Keratinocyte (primary cell): ENCODE results near the gene ARHGAP10. TPM values are rescaled to one million over a fixed set of nuclear protein-coding genes. Genes with fewer than 3 reads are reported as not detected.
A peak's percentile ranks its signal among the peaks of the same experiment; 100 is the strongest.

ENCODE experiments used
- DNase-seq: peaks from one replicate; pipeline ENCODE4 v3.0.0-alpha.2; 2011; ENCODE audit warnings: low read depth, missing footprints, low spot score
- FAIRE-seq: peaks from 2 replicates; lab custom pipeline; 2011; peaks lifted over from hg19 to GRCh38; lab: Jason Lieb, UNC
- H2AFZ ChIP-seq: 2 replicates; pipeline ENCODE4 v1.6.0; 2012; ENCODE audit warnings: low read length, control low read depth, inconsistent platforms; ENCODE audit not compliant: control insufficient read depth
- H3K27ac ChIP-seq: 2 replicates; pipeline ENCODE4 v1.5.1; 2011; ENCODE audit warnings: low read length; ENCODE audit not compliant: control insufficient read depth, insufficient read depth
- H3K27me3 ChIP-seq: 3 replicates; pipeline ENCODE4 v1.6.0; 2011; ENCODE audit warnings: low read length; ENCODE audit not compliant: control insufficient read depth, insufficient read depth; ENCODE audit errors: extremely low read depth
- H3K36me3 ChIP-seq, 2 experiments: 2 replicates in 1 of 2; 3 replicates in 1 of 2; pipeline ENCODE4 v1.5.1; 2011; ENCODE audit warnings: low read length in 2 of 2, mild to moderate bottlenecking in 1 of 2; ENCODE audit not compliant: control insufficient read depth in 2 of 2, insufficient read depth in 2 of 2; ENCODE audit errors: extremely low read depth in 1 of 2
- H3K4me1 ChIP-seq: 3 replicates; pipeline ENCODE4 v1.5.1; 2011; ENCODE audit warnings: low read length; ENCODE audit not compliant: control insufficient read depth, insufficient read depth; ENCODE audit errors: extremely low read depth
- H3K4me2 ChIP-seq: 3 replicates; pipeline ENCODE4 v1.6.0; 2011; ENCODE audit warnings: low read depth, low read length; ENCODE audit not compliant: control insufficient read depth, insufficient read depth; ENCODE audit errors: extremely low read depth
- H3K4me3 ChIP-seq, 3 experiments: fragments of 200-600 bp in 1 of 3; sonication (generic) in 1 of 3; 2 replicates in 2 of 3; 3 replicates in 1 of 3; pipeline ENCODE4 v1.5.1; 2011 to 2016; ENCODE audit warnings: low read length in 3 of 3, mild to moderate bottlenecking in 3 of 3, control low read depth in 2 of 3, inconsistent platforms in 1 of 3, low read depth in 1 of 3, mixed read lengths in 1 of 3, mixed run types in 1 of 3, moderate library complexity in 1 of 3; ENCODE audit not compliant: control insufficient read depth in 2 of 3, insufficient read depth in 2 of 3; ENCODE audit errors: extremely low read depth in 1 of 3
- H3K79me2 ChIP-seq: 2 replicates; pipeline ENCODE4 v1.6.0; 2012; ENCODE audit warnings: low read length; ENCODE audit not compliant: control insufficient read depth, insufficient read depth
- H3K9ac ChIP-seq: 3 replicates; pipeline ENCODE4 v1.6.0; 2011; ENCODE audit warnings: low read length; ENCODE audit not compliant: control insufficient read depth, insufficient read depth; ENCODE audit errors: extremely low read depth
- H3K9me1 ChIP-seq: 3 replicates; pipeline ENCODE4 v1.6.0; 2011; ENCODE audit warnings: low read length; ENCODE audit not compliant: control insufficient read depth, insufficient read depth; ENCODE audit errors: extremely low read depth
- H3K9me3 ChIP-seq: 2 replicates; pipeline ENCODE4 v1.5.1; 2012; ENCODE audit warnings: low read depth, low read length; ENCODE audit not compliant: control insufficient read depth
- H4K20me1 ChIP-seq: 3 replicates; pipeline ENCODE4 v1.6.0; 2011; ENCODE audit warnings: low read length; ENCODE audit not compliant: control insufficient read depth, insufficient read depth; ENCODE audit errors: extremely low read depth
- EZH2 ChIP-seq: IDR thresholded peaks from one replicate; pipeline ENCODE4 v1.6.1; 2012; ENCODE audit warnings: inconsistent platforms, mild to moderate bottlenecking, low read length, moderate library complexity
- dilution Hi-C: fragments of 300-500 bp; cut with MboI; formaldehyde crosslinking; loops from one replicate; pipeline ENCODE4 v1.7.0; 2020; ENCODE audit warnings: low sequenced_read_pairs; ENCODE audit not compliant: extremely low pct_ligation_motif_present
- polyA plus RNA-seq, 5 experiments: library from polyadenylated mRNA; depleted of rRNA in 3 of 5; stranded (reverse) in 3 of 5; stranded (forward) in 1 of 5; unstranded in 1 of 5; fragments of >200 nt; gene quantifications; 1 replicate in 1 of 5; 2 replicates in 3 of 5; 3 replicates in 1 of 5; pipeline versions ENCODE4 v1.2.1 to v1.2.3, GENCODE V29; 2011 to 2012; ENCODE audit warnings: missing spikeins in 2 of 5, low read depth in 1 of 5, low replicate concordance in 1 of 5
- TF ChIP-seq, protein P1 (sequence below), 3 experiments: IDR thresholded peaks in 1 of 3; conservative IDR thresholded peaks in 1 of 3; optimal IDR thresholded peaks in 1 of 3; 2 replicates in 2 of 3; 3 replicates in 1 of 3; pipeline versions ENCODE3 to v1.5.1; 2011; ENCODE audit warnings: low read length in 3 of 3, mild to moderate bottlenecking in 3 of 3, moderate library complexity in 2 of 3, control low read depth in 1 of 3, inconsistent platforms in 1 of 3; ENCODE audit not compliant: insufficient read depth in 2 of 3; ENCODE audit errors: extremely low read depth in 1 of 3

Gene ARHGAP10
- polyA plus RNA-seq, 1 donor (not counting 4 experiments of a cell fraction or from before 2014, with no cell fraction given), result 18.7 TPM

DNA sequence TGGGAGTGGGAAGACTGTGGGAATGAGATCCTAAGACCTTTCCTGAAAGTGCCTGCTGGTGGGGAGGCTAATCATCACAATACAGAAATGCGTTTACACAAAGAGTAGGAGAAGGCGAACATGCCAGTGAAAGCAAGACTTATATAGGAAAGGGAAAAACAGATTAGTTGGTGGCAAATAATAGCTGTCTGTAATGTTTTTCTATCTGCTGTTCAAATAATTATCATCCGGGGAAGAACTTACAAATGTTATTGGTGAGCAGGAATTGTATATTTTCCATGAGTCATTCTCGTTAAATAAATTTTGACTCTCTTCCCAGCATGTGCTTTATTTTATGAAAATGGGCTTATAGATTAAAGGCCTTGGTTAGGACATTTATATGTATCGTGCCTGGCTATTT lies 196.5 kb downstream of the ARHGAP10 start:
- H3K27ac ChIP-seq, result no peak overlapping the region

DNA sequence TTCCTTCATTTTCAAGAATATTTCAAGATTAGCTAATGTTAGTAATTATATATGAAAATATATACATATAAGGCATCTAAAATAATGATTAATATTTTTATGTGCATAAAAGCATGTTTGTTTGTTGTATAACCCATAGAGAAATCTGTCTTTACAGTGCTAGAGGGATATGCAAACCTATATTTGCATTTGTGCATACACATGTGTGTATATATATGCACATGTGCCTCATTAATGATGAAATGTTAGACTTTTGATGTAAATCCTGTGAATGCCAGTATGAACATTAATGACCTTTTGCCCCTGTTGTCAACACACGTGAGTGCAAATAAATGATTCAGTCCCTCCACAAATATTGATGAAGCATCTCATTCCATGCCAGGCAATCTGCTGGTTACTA lies 197.9 kb downstream of the ARHGAP10 start:
- no peak for TF ChIP-seq EZH2
- TF ChIP-seq, protein P1, sequence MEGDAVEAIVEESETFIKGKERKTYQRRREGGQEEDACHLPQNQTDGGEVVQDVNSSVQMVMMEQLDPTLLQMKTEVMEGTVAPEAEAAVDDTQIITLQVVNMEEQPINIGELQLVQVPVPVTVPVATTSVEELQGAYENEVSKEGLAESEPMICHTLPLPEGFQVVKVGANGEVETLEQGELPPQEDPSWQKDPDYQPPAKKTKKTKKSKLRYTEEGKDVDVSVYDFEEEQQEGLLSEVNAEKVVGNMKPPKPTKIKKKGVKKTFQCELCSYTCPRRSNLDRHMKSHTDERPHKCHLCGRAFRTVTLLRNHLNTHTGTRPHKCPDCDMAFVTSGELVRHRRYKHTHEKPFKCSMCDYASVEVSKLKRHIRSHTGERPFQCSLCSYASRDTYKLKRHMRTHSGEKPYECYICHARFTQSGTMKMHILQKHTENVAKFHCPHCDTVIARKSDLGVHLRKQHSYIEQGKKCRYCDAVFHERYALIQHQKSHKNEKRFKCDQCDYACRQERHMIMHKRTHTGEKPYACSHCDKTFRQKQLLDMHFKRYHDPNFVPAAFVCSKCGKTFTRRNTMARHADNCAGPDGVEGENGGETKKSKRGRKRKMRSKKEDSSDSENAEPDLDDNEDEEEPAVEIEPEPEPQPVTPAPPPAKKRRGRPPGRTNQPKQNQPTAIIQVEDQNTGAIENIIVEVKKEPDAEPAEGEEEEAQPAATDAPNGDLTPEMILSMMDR (optimal IDR thresholded peaks at IDR 0.05 in 1 of 3, IDR thresholded peaks at IDR 0.05 in 1 of 3, conservative IDR thresholded peaks at IDR 0.05 in 1 of 3; ENCODE audit: extremely low read depth in 1 of 3, insufficient read depth in 2 of 3, low read length in 3 of 3), result no peak
- Histone ChIP-seq H3K4me2 (no peak overlapping the region), H3K4me1 (no peaks in the 10 kb centered on the region), H2AFZ (no peak overlapping the region), H3K4me3 (no peak overlapping the region), H4K20me1 (no peaks in the 10 kb centered on the region), H3K9ac (no peak overlapping the region), H3K27ac (no peak overlapping the region), H3K27me3 (no peaks in the 10 kb centered on the region), H3K36me3 (peaks cover 4 to 6% of the 10 kb centered on the region in 2 experiments), H3K9me3 (no peaks in the 10 kb centered on the region), H3K9me1 (no peaks in the 10 kb centered on the region), H3K79me2 (no peaks in the 10 kb centered on the region)
- DNase-seq (no peak), FAIRE-seq (peak; percentile 46)
- dilution Hi-C loops, result no loop called here

More for the DNA sequence above, 196.5 kb downstream of the ARHGAP10 start:
- TF ChIP-seq EZH2, result no peak
- TF ChIP-seq, protein P1 (optimal IDR thresholded peaks at IDR 0.05 in 1 of 3, IDR thresholded peaks at IDR 0.05 in 1 of 3, conservative IDR thresholded peaks at IDR 0.05 in 1 of 3; ENCODE audit: extremely low read depth in 1 of 3, insufficient read depth in 2 of 3, low read length in 3 of 3), result no peak
- Histone ChIP-seq H2AFZ (no peak overlapping the region), H3K9ac (no peak overlapping the region), H3K79me2 (no peaks in the 10 kb centered on the region), H4K20me1 (no peaks in the 10 kb centered on the region), H3K9me3 (no peaks in the 10 kb centered on the region), H3K27me3 (no peaks in the 10 kb centered on the region), H3K9me1 (no peaks in the 10 kb centered on the region), H3K4me3 (no peak overlapping the region), H3K36me3 (peaks cover 0 to 6% of the 10 kb centered on the region in 2 experiments), H3K4me1 (no peaks in the 10 kb centered on the region), H3K4me2 (no peak overlapping the region)
- DNase-seq (no peak), FAIRE-seq (no peak)
- dilution Hi-C loops, result no loop called here
